T-helper 1 cell (primary cell): ENCODE data around the gene YJEFN3.

Experiments
- DNase-seq, 5 donors: peaks; one replicate each; pipeline ENCODE4 v3.0.0-alpha.2; 2012 to 2020
- total RNA-seq, 4 donors: gene quantifications; one replicate each; lab custom pipeline; 2026; lab: John Stamatoyannopoulos, UW

Gene YJEFN3, protein sequence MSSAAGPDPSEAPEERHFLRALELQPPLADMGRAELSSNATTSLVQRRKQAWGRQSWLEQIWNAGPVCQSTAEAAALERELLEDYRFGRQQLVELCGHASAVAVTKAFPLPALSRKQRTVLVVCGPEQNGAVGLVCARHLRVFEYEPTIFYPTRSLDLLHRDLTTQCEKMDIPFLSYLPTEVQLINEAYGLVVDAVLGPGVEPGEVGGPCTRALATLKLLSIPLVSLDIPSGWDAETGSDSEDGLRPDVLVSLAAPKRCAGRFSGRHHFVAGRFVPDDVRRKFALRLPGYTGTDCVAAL
- 0.83 to 2.0 (median 1.8) reads per million in 4 donors for total RNA-seq

DNA sequence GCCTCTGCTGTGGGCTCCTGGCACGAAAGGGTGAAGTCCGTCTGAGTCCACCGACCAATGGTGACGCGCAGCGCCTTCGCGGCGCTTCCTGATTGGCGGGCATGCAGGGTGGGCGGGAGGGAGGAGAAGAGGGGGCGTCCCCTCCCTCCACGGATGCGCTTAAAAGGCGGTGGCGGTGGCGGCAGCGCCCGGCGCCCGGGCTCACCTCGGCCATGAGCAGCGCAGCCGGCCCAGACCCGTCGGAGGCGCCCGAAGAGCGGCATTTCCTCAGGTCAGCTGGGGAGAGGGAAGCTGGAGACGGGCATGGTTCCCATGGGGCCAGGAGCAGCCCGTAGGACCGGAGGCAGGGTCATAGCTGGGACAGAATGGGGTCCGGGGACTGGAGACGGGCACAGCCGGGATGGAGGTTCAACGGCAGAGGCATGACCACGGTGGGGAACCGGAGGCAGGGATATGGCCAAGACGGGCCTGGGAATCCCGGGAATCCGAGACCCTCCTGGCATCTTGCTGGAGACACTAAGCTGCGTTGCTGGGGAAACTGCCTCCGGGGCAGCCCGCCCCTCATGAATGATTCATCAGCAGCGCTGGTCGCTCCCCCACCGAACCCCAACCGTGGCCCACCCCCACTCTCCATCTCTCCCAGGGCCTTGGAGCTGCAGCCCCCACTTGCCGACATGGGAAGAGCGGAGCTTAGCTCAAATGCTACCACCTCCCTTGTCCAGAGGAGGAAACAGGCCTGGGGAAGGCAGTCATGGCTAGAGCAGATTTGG, at the start of gene YJEFN3:
TSS of gene YJEFN3 (plus strand) at position 191 of the 770 bp plus-strand sequence. CDS start at position 213, 22 bp downstream.
- DNase-seq: no peak

DNA sequence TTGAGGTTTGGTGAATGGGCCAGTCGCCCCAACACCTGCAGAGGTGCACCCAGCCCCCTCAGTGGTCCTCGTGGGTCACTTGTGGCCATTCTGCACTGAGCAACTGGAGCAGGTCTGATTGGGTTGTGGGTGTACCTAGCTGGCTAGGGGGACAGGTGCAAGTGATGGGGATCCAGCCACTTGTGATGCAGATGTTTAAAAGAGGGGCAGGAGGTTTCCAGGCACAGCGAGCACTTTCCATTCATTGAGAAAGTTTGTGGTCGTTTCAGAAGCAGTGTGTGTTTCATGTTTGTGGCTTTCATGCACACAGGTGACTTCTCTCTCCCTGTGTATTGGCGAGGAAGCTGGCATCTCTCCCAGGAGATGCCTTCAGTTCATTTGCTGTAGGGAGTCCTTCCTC, 48.0 kb upstream of the YJEFN3 start:
- DNase-seq: peak in 1 of 5 donors; percentile 29

DNA sequence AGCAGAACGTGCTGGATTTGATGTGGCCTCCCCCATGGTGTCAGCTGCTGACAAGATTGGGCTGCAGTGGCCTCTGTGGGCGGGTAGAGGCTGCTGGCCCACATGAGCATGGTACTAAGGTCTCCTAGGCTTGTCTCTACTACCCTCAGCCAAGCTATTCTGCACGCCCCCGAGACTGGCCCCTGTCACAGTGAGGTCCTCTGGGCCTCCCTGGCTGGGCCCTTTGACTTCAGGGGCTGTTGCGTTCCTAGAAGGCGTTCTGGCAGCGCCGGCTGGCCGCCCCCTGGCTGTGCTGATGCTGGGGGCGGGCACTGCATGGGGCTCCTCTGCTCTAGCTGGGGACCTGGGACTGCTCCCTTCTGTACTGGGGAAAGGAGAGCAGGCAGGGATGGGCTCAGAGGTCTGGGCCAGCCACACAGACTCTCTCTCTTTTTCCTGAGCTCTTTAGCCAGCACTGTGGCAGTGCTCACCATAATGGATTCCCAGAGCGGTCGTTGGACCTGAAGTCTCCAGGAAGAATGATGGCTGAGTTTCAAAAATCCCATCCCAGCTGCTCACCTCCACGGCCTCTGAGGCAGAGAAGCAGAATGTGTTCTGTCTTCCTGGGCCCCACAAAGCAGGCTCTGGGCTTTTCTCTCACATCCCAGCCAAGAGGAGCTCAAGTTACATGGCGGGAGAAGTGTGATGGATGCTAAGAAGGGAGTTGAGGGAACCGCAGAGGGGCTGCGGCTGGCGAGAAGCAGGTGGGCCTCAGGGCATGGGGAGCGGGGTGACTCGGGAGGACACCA, 45.7 kb upstream of the YJEFN3 start:
- DNase-seq: no peak

DNA sequence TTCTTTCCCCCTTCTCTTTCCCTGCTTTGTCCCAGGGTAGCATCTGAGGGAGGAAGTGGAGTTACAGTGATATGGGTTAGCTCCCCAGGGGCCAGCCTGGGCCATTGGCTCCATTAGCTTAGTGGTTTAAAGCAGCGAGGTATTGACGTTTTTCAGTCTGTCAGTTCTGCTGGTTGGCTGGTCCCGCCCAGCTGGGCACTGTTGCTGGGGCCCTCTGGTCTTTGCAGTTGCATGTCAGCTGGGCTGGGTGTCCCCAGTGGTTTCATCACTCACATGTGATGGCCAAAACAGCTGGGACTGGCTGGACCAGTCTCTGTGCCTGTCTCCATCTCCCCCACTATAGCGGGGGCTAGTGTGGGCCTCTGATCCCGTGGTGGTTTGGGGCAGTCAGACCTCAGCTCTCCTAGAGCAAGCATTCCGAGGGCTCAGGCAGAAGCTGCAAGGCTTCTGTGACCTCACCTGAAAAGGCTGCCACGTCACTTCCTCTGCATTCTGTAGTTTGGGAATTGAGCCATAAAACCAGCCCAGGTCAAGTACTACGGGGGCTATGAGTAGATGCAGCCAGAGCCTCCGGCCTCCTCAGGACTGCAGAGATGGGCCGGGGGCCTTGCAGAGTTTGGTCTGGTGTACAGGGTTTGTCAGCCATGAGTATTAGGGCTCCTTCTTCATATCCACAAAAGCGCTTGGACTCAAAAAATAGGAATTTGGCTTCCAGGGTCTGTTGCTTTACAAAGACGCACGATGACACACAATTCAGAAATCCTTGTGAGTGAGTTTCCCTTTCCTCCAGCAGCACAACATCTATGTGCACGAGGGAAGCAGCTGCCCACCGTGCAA, 43.3 kb upstream of the YJEFN3 start:
- no peak for DNase-seq

DNA sequence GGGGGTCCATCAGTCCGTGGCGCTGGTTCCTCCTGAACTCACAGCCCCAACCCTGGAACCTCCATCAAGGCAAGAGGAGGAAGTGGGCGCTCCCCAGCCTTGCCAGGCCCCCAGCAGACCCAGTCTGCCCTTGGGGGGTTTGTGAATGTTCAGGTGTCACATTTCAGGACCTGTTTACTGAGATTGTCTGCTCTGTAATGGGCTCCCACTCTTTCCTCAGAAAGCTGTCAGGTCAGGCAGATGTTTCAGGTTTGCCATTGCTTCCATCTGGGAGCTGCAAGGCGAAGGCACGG, 42.8 kb upstream of the YJEFN3 start:
- no peak for DNase-seq

DNA sequence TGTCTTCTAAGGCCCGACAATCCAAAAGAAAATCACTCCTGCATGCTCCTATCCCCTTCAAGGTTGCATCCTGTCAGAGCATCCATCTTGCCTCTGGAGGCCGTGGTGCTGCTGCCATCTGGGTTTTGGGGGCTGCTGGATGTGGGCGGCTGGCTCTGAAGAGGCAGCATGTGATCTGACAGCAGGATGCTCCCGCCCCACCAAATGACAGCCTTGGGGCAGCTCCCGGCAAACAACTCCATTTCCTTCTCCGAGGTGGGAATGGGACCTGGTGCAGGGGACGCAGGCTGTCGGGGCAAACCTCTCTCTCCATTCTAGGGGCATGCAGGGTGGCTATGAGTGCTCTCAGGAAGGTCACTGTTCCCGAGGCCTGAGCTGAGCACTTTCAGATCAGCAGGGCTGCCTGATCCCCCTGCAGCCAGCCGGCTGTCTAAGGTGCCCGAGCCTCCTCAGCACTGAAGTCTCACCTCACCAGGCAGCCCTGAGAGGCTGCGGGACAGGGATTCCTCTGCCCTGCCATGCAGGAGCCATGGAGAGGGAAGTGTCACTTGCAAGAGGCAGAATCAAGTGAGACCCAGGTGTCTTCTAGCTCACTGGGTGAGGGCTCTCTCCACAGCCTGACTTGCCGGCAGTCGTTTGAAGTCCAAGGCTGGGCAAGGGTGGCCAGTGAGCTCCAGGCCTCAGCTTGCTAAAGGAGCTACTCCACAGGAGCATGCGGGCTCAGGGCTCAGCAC, 42.2 kb upstream of the YJEFN3 start:
- DNase-seq: no peak

DNA sequence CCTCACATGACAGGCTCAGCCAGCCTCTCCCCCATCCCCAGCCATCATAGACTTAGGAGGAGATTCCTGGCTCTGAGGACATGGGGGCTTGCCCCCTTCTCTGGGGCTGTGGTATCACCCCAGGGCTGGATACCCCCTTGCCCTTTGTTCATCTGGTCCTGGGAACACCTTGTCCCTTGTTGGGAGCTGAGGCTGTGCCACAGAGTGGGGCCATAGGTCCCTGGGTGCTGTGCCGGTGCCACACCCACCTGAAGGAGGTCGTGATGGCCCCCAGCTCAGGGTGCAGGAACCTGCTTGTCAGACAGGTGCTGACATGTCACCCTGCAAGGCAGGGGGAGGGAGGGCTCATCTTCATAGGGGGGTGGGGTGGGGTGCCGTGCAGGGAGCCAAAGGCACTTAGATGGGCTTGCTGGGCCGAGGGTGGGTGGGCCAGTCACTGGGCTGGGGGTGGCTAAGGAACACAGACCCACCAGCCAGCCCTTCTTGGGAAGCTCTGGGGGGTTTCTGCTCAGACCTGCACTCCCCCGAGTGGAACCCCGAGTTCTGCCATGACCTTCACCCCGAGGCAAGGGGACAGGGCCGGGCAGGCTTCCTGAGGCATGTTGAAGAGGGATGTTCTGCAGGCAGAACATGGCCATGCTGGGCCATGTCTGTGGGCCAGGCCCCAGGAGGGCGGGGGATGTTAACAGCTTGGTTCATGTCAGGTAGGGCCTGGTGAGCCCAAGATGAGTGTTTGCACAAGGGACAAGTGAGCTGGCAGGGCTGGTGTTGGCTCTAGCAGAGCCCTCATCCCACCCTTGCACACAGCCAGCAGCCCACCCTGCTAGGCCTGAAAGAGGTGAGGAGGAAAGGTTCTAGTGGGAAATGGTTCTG, 41.4 kb upstream of the YJEFN3 start:
- DNase-seq: no peak

DNA sequence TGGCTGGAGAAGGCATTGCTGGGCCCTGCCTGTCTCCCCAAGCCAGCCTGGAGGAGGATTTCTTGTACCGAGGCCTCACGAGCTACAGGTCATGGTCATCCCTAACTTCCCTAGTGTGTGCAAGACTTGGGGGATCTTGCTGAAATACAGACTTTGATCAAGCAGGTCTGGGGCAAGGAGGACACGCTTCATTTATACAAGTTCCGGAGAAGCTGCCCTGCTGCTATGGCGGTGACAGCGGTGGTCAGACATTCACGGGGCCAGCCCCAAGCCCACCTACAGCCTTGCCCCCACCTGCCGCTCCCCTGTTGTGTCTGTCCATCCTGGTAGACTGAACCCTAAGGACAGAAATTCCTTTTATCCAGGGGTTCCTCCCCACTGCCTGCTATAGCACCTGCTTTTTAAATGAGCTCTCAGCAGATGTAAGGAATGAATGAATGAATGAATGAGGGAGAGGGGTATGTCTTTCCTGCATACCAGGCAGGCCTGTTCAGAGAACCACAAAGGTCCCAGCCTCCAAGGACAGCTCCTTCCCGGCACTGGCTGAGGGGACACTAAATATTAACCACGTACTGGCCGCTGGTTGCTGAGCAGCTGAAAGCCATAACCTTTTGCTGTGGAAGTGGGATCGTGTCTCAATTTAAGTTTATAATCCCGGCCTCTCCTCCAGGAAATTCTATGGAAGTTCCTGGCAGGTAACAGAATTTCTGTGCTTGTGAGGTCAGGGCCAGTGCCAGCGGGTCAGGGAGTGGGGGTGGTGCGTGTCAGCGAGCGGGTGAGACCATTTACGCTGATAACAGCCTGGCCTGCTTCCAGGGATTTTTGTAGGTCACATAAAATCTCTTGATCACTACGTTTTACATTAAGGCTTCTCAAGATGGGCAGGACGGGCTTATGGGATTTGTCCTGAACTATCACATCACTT, 40.5 kb upstream of the YJEFN3 start:
- no peak for DNase-seq

DNA sequence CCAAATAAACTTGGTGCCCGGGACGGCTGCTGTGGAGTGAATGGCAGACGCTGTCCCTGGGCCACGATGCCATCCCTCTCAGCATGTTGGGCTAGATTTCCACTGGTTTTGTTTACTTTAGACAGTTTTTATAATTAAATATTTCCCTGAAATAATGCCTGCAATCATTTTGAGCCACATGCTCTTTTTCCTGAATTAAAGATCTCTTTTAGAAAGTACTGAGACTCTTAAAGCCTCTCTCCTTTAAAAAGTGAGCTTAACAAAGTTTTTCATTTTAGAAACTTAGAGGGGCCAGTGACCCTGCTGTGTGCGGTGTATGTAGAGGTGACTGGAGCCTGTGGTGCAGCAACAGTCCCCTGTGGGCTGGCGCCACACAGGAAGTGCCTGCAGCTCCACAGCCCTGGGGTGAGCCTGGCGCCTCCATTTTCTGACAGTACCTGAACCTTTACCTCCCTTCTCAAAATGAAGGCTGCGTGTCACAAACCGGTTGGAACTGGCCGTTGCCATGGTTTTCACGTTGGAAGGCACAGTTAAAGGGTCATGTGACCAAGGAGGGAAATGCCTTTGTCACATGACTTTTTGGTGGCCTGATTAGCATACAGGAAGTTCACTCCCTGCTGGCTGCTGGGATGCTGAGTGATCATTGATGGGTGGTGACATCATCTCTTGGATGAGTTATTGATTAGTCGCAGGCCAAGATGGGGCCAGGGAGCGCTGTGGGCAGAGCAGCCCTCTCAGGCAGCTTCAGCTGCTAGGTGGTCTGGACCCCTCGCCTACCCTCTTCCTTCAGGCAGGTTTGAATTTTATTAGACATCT, 39.6 kb upstream of the YJEFN3 start:
- peak; percentile 80 to 98 (median 88) for DNase-seq

DNA sequence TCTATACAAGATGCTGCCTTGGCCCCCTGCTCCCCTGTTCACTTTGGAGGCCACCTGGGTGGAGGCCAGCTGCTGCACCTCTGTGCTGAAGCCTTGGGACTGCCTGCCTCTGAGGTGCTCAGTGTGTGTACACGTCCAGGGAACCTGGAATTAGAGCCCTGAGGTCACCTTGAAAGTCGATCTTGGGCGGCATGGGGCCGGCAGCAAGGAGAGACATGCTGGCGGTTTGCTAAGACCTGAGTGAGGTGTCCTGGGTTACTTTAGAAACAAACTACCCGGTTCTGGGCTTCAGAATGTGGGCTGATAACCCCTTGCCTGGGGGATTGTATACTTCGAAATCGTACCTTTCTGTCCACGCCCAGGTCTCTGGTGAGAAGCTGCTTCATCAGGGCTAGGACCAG, 38.9 kb upstream of the YJEFN3 start:
- DNase-seq: peak in 1 of 5 donors; percentile 19

DNA sequence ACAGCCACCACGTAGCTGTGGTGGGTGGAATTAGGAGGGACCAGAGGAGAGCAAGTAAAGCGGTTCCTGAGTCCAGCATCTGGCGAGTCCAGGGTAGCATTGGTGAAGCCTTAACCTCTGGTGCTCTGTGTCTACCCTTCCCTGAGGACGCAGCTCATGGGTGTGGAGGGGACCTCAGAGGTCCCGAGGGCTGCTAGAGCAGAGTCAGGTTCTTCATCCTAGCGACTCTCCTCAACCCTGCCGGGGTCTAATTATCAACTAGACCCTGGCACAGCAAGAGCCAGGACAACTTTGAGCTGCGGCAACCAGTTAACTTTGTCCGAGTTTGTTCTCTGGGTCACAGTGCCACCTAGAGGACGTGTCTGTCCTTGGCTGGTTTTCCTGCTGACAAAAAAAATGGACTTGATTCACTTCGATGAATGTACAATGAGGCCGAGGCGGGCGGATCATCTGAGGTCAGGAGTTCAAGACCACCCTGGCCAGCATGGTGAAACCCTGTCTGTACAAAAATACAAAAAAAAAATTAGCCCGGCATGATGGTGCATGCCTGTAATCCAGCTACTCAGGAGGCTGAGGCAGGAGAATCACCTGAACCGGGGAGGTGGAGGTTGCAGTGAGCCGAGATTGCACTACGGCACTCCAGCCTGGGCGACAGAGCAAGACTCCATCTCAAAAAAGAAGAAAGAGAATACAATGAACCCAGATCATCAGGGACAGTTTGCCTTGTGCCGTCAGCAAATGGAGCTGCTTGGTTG, 38.3 kb upstream of the YJEFN3 start:
- peak; percentile 48 to 82 (median 74) for DNase-seq

DNA sequence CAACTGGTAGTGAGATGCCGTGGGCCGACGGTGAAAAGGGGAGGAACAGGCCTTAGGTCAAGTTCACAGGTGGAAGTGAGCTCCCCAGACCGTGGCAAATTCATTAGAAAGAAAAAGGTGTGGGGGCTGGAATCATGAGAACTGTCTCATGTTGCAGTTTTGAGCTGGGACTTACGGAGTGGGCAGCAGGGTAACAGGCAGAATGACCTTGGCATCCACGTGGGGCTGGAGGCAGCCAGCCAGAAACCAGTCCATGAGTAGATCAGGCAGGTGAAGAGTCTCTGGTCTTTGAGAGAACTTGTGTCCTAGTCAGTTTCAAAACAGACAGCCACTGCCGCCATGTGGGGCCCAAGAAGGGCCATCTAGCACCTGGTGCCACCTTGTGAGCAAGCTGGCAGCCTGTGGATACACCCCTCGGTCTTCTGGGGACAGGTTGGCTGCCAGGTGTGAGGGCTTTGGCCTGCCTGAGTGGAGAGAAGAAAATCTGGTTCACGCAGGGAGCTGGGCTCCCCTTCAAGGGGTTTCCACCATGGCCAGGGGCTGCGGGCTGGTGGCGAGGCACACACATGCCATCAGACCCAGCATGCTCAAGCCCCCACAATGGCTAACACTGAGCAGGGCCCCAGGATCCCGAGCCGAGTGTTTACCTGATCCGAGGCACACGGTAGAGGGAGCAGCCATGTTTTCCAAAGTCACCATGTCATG, 37.2 kb upstream of the YJEFN3 start:
- no peak for DNase-seq

DNA sequence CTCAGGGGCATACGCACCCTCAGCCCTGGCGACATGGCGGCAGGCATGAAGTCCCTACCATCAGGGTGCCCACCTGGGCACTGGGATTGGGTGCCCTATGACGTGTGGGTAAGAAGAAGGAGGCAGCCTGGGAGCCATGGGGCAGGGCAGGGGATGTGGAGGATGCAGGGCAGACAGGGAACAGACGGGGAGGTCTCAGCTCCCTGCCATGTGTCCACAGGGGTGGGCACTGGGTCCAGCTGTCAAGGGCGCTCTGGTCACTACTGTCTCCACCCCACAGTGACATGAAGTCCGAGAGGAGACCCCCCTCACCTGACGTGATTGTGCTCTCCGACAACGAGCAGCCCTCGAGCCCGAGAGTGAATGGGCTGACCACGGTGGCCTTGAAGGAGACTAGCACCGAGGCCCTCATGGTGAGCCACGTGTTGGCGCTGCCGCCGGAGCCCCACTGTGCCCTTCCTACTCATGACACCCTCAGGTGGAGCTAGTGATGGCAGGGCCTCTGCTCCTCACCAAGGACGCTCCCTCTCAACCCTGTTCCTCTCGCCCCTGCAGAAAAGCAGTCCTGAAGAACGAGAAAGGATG, 36.6 kb upstream of the YJEFN3 start:
- DNase-seq: no peak

DNA sequence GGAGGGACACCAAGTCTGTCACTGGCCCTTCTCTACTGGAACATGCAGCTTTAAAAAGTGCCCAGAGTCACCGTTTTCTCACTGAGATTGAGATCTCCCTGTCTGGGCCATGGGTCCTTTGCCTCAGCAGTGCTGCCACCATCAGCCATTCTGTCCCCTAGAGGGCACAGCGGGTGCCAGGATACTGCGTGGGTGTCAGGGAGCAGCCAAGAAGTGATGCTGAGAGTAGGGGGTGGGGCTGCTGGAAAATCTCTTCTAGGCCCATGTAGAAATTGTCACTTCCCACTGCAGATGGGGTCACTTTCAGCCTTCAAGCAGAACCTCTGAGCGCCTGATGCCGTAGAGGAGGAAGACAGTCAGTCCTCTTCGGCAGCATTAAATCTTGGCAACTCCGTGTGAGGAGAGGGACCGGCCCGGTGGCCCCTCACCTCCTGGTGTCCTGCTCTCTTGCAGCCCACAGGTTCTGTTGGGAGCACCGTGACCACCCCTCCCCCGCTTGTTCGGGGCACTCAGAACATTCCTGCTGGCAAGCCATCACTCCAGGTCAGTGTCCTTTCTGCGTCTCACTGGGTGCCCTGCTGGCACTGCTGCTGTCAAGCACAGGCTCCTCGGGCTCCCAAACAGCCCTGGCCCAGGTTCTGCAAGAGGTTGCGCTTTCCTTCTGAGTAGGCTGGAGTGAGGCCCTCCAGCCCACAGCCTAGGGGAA, 34.7 kb upstream of the YJEFN3 start:
- no peak for DNase-seq

DNA sequence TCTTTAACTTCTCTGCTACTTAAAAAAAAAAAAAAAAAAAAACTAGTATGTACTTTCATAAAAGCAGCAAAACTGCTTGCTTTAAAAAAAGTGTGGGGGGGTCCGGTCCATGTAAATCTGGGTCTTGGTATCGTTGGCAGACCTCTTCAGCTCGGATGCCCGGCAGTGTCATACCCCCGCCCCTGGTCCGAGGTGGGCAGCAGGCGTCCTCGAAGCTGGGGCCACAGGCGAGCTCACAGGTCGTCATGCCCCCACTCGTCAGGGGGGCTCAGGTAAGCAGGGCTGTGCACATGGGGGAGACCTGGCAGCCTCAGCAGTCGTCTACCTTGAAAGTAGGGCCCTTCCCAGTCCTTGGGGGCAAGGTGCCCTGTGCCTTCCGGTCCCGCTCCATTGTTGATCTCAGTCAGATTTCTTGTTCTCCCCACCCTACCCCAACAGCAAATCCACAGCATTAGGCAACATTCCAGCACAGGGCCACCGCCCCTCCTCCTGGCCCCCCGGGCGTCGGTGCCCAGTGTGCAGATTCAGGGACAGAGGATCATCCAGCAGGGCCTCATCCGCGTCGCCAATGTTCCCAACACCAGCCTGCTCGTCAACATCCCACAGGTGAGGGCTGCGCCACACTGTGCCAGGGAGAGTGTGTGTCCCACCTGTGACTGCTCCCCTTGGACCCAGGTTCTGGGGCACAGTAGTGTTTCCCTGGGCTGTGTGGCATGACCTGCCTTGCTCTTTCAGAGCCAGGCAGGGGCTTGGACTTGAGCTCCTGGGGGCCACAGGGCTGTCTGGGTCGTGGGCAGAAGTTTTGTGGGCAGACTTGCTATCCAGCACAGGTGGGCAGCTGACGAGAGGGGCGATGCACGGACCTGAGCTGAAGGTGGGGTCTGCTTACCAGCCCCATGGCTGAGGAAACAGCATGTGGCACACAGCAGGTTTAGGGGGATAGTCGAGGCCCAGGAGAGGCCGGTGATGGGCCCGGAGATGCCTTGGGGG, 32.8 kb upstream of the YJEFN3 start:
- no peak for DNase-seq
